WTC11 (cell line): ENCODE results near the gene KAT6B. TPM values are rescaled to one million over a fixed set of nuclear protein-coding genes. Genes with fewer than 3 reads are reported as not detected.

Source experiments
- ATAC-seq: fragments of 200-7000 bp; cut with Tn5 transposase; 2 replicates; pipeline ENCODE4 v1.10.0; 2021; ENCODE audit warnings: mild to moderate bottlenecking, moderate library complexity
- CTCF ChIA-PET: fragments of 300-600 bp; sonication (Branson Sonifier 250); formaldehyde crosslinking; loops from one replicate; lab custom pipeline; 2021; ENCODE audit warnings: antibody characterized with exemption; lab: Charles Lee
- POLR2A ChIA-PET: fragments of 350-600 bp; sonication (Branson Sonifier 250); formaldehyde crosslinking; loops from one replicate; lab custom pipeline; 2021; ENCODE audit warnings: antibody characterized with exemption; lab: Charles Lee
- DNase-seq: peaks from one replicate; pipeline ENCODE4 v3.0.0; 2021; ENCODE audit warnings: low spot score
- H3K27ac Mint-ChIP-seq: 2 replicates; pipeline ENCODE4 v1.8.0; 2021; ENCODE audit warnings: mixed read lengths
- H3K27me3 Mint-ChIP-seq: 2 replicates; pipeline ENCODE4 v1.8.0; 2021; ENCODE audit warnings: low read depth, mild to moderate bottlenecking, moderate library complexity, mixed read lengths
- H3K36me3 Mint-ChIP-seq: 2 replicates; pipeline ENCODE4 v1.8.0; 2021; ENCODE audit warnings: mixed read lengths
- H3K4me1 Mint-ChIP-seq: 2 replicates; pipeline ENCODE4 v1.8.0; 2022; ENCODE audit warnings: mixed read lengths
- H3K4me3 Mint-ChIP-seq: 2 replicates; pipeline ENCODE4 v1.8.0; 2021; ENCODE audit warnings: mild to moderate bottlenecking, moderate library complexity, mixed read lengths
- H3K9me3 Mint-ChIP-seq: 2 replicates; pipeline ENCODE4 v1.8.0; 2021; ENCODE audit warnings: mixed read lengths
- ATF1 ChIP-seq: sonication (generic); formaldehyde crosslinking; IDR thresholded peaks from 2 replicates; pipeline ENCODE4 v1.8.1; 2023; ENCODE audit warnings: mild to moderate bottlenecking, moderate library complexity, missing genetic modification reagents
- EMX1 ChIP-seq: fragments of 250-450 bp; sonication (Bioruptor Pico); IDR thresholded peaks from 2 replicates; pipeline ENCODE4 v1.8.0; 2021; ENCODE audit warnings: mild to moderate bottlenecking
- ESRRA ChIP-seq: sonication (generic); formaldehyde crosslinking; IDR thresholded peaks from 2 replicates; pipeline ENCODE4 v1.8.1; 2022; ENCODE audit warnings: mild to moderate bottlenecking, missing genetic modification reagents, borderline replicate concordance
- FOXJ3 ChIP-seq: sonication (generic); formaldehyde crosslinking; IDR thresholded peaks from 2 replicates; pipeline ENCODE4 v1.9.0; 2021; ENCODE audit warnings: missing genetic modification reagents, mild to moderate bottlenecking, borderline replicate concordance
- MXD4 ChIP-seq: fragments of 250-450 bp; sonication (Bioruptor Pico); IDR thresholded peaks from 2 replicates; pipeline ENCODE4 v1.8.0; 2021; ENCODE audit warnings: mild to moderate bottlenecking, moderate library complexity, borderline replicate concordance
- MYBL2 ChIP-seq: sonication (generic); formaldehyde crosslinking; IDR thresholded peaks from 2 replicates; pipeline ENCODE4 v1.8.1; 2023; ENCODE audit warnings: mild to moderate bottlenecking, moderate library complexity, missing genetic modification reagents
- NFATC4 ChIP-seq: fragments of 250-450 bp; sonication (Bioruptor Pico); IDR thresholded peaks from 2 replicates; pipeline ENCODE4 v1.9.0; 2021; ENCODE audit warnings: mild to moderate bottlenecking
- RORB ChIP-seq: fragments of 250-450 bp; sonication (Bioruptor Pico); IDR thresholded peaks from 2 replicates; pipeline ENCODE4 v1.9.0; 2021; ENCODE audit warnings: mild to moderate bottlenecking
- SMAD3 ChIP-seq: sonication (generic); formaldehyde crosslinking; IDR thresholded peaks from 2 replicates; pipeline ENCODE4 v1.8.0; 2022; ENCODE audit warnings: missing genetic modification reagents, mild to moderate bottlenecking, borderline replicate concordance
- SP1 ChIP-seq: sonication (generic); formaldehyde crosslinking; conservative IDR thresholded peaks from 2 replicates; pipeline ENCODE4 v1.8.1; 2022; ENCODE audit warnings: missing genetic modification reagents
- ZNF317 ChIP-seq: sonication (generic); formaldehyde crosslinking; IDR thresholded peaks from 2 replicates; pipeline ENCODE4 v1.8.1; 2023; ENCODE audit warnings: low read depth, mild to moderate bottlenecking, moderate library complexity, missing genetic modification reagents, borderline replicate concordance
- total RNA-seq: library from RNA; stranded (reverse); gene quantifications from 3 replicates; pipeline ENCODE4 v1.2.3, GENCODE V29; 2021
- TF ChIP-seq, protein P1 (sequence below): sonication (generic); formaldehyde crosslinking; conservative IDR thresholded peaks from 2 replicates; pipeline ENCODE4 v1.8.1; 2023; ENCODE audit warnings: mild to moderate bottlenecking, low read depth, missing genetic modification reagents, moderate library complexity
- TF ChIP-seq, protein P2 (sequence below): sonication (generic); formaldehyde crosslinking; IDR thresholded peaks from 2 replicates; pipeline ENCODE4 v1.8.1; 2022; ENCODE audit warnings: mild to moderate bottlenecking, moderate library complexity, missing genetic modification reagents
- TF ChIP-seq, protein P3 (sequence below): fragments of 250-450 bp; sonication (Bioruptor Pico); conservative IDR thresholded peaks from 2 replicates; pipeline ENCODE4 v1.9.0; 2021; ENCODE audit warnings: mild to moderate bottlenecking
- TF ChIP-seq, protein P4 (sequence below): fragments of 250-450 bp; sonication (Bioruptor Pico); IDR thresholded peaks from 2 replicates; pipeline ENCODE4 v1.9.0; 2021; ENCODE audit warnings: mild to moderate bottlenecking
- TF ChIP-seq, protein P5 (sequence below): sonication (generic); formaldehyde crosslinking; IDR thresholded peaks from 2 replicates; pipeline ENCODE4 v1.8.1; 2022; ENCODE audit warnings: low read depth, mild to moderate bottlenecking, moderate library complexity, missing genetic modification reagents, borderline replicate concordance
- TF ChIP-seq, protein P6 (sequence below): fragments of 250-450 bp; sonication (Bioruptor Pico); IDR thresholded peaks from 2 replicates; pipeline ENCODE4 v1.9.0; 2021; ENCODE audit warnings: mild to moderate bottlenecking
- TF ChIP-seq, protein P7 (sequence below): sonication (generic); formaldehyde crosslinking; IDR thresholded peaks from 2 replicates; pipeline ENCODE4 v1.8.0; 2022; ENCODE audit warnings: mild to moderate bottlenecking, missing genetic modification reagents

Gene KAT6B
- total RNA-seq, 1 experiment from 2014 or later = 18.5 TPM

DNA sequence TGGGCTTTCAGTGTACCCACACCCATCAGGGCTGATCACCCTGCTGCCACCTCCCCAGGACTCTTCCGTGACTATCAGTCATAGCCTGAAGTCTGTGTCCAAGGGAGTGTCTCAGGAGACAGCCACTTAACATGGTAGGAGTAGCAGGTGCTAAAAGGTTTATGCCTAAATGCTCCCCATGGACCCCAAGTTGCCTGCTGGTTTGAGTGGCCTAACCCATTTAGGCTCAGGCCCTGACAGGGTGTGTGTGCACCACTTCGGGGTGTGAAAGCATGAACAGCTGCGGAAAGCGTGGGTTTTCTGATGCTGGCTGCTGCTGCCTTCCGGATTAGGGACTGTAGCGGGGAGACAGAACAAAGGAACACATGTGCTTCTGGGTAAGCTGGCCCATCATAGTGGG, 191.9 kb downstream of the KAT6B start (continued):
- TF ChIP-seq, protein P1, sequence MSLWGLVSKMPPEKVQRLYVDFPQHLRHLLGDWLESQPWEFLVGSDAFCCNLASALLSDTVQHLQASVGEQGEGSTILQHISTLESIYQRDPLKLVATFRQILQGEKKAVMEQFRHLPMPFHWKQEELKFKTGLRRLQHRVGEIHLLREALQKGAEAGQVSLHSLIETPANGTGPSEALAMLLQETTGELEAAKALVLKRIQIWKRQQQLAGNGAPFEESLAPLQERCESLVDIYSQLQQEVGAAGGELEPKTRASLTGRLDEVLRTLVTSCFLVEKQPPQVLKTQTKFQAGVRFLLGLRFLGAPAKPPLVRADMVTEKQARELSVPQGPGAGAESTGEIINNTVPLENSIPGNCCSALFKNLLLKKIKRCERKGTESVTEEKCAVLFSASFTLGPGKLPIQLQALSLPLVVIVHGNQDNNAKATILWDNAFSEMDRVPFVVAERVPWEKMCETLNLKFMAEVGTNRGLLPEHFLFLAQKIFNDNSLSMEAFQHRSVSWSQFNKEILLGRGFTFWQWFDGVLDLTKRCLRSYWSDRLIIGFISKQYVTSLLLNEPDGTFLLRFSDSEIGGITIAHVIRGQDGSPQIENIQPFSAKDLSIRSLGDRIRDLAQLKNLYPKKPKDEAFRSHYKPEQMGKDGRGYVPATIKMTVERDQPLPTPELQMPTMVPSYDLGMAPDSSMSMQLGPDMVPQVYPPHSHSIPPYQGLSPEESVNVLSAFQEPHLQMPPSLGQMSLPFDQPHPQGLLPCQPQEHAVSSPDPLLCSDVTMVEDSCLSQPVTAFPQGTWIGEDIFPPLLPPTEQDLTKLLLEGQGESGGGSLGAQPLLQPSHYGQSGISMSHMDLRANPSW (CRISPR knock-in tag) = no peak
- TF ChIP-seq, protein P2, sequence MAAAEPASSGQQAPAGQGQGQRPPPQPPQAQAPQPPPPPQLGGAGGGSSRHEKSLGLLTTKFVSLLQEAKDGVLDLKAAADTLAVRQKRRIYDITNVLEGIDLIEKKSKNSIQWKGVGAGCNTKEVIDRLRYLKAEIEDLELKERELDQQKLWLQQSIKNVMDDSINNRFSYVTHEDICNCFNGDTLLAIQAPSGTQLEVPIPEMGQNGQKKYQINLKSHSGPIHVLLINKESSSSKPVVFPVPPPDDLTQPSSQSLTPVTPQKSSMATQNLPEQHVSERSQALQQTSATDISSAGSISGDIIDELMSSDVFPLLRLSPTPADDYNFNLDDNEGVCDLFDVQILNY = no peak
- TF ChIP-seq ZNF317 (CRISPR knock-in tag) = no peak
- TF ChIP-seq, protein P3, sequence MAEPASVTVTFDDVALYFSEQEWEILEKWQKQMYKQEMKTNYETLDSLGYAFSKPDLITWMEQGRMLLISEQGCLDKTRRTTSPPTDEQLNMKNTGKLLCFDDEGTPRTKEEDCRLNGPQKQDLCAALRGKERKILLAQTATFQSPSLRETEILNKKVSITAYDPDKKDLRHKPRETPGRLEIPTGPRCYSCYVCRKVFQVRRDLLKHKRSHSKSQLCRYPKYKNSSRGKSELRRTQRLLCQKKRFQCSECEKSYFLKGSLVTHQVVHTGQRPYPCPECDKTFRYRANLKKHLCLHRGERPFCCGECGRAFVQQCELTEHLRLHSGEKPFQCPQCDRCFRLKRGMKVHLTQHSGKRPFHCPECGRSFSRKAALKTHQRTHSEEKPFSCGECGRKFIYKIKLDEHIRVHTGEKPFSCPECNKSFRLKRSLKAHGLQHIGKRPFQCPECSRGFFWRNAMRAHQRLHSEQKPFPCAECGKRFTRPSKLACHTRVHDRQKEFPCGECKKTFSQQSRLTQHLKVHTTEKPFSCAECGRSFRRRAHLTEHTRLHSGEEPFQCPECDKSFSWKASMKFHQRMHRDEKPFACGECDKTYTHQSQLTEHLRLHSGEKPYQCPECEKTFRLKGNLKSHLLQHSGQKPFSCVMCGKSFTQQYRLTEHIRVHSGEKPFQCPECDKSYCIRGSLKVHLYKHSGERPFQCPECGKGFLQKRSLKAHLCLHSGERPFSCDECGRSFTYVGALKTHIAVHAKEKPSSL = no peak
- TF ChIP-seq, protein P4, sequence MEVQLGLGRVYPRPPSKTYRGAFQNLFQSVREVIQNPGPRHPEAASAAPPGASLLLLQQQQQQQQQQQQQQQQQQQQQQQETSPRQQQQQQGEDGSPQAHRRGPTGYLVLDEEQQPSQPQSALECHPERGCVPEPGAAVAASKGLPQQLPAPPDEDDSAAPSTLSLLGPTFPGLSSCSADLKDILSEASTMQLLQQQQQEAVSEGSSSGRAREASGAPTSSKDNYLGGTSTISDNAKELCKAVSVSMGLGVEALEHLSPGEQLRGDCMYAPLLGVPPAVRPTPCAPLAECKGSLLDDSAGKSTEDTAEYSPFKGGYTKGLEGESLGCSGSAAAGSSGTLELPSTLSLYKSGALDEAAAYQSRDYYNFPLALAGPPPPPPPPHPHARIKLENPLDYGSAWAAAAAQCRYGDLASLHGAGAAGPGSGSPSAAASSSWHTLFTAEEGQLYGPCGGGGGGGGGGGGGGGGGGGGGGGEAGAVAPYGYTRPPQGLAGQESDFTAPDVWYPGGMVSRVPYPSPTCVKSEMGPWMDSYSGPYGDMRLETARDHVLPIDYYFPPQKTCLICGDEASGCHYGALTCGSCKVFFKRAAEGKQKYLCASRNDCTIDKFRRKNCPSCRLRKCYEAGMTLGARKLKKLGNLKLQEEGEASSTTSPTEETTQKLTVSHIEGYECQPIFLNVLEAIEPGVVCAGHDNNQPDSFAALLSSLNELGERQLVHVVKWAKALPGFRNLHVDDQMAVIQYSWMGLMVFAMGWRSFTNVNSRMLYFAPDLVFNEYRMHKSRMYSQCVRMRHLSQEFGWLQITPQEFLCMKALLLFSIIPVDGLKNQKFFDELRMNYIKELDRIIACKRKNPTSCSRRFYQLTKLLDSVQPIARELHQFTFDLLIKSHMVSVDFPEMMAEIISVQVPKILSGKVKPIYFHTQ (CRISPR knock-in tag) = no peak
- no peak for TF ChIP-seq SP1
- TF ChIP-seq, protein P5, sequence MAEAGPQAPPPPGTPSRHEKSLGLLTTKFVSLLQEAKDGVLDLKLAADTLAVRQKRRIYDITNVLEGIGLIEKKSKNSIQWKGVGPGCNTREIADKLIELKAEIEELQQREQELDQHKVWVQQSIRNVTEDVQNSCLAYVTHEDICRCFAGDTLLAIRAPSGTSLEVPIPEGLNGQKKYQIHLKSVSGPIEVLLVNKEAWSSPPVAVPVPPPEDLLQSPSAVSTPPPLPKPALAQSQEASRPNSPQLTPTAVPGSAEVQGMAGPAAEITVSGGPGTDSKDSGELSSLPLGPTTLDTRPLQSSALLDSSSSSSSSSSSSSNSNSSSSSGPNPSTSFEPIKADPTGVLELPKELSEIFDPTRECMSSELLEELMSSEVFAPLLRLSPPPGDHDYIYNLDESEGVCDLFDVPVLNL (CRISPR knock-in tag) = no peak
- TF ChIP-seq, protein P6, sequence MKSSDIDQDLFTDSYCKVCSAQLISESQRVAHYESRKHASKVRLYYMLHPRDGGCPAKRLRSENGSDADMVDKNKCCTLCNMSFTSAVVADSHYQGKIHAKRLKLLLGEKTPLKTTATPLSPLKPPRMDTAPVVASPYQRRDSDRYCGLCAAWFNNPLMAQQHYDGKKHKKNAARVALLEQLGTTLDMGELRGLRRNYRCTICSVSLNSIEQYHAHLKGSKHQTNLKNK (CRISPR knock-in tag) = no peak
- TF ChIP-seq EMX1 (CRISPR knock-in tag) = no peak
- TF ChIP-seq MYBL2 = no peak
- TF ChIP-seq RORB (CRISPR knock-in tag) = no peak
- TF ChIP-seq NFATC4 = no peak
- TF ChIP-seq, all 79 proteins: peak for 0

DNA sequence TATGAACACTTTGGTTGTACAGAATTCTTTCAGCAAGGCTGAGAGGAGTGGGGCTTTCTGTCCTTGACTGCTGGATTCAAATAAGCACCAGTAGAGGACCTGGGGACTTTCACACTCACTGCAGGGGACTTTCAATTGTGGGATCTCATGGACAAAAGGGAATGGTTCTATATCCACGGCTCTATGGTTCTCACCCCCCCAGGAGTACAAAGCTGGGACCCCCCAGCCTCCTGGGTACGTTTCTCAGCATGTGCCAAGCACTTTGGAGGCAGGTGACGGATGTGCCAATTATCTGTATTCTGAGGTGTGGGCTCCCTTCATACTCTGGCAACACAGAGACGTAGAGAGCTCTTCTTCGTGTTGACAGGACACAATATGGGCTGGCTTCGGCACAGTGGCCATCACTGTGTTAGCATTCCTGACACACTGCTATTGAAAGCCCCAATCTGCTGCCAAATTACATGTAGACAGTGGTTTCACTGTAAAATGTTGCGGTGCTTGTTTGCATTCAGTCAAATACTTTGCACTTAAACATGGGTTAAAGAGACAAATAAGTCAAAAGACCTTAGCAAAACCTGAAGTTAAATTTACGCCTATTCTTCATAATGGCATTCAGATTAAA, 192.4 kb downstream of the KAT6B start:
- POLR2A ChIA-PET = no interaction called here
- H3K27ac Mint-ChIP-seq = peak overlapping the region; percentile 15
- H3K36me3 Mint-ChIP-seq = peaks cover 7% of the 10 kb centered on the region; the same call in 1 of the 2 replicates
- H3K9me3 Mint-ChIP-seq = no peaks in the 10 kb centered on the region
- H3K4me3 Mint-ChIP-seq = no peak overlapping the region
- peaks cover 19% of the 10 kb centered on the region for H3K4me1 Mint-ChIP-seq
- ATAC-seq (peak; percentile 22; the same call in 1 of the 2 replicates), DNase-seq (no peak)
- H3K27me3 Mint-ChIP-seq = no peaks in the 10 kb centered on the region
- CTCF ChIA-PET = interaction anchor here (0.7 to 1.3 kb wide), 7 partner anchors 217 to 812 kb away, joined by 3 to 14 read pairs (median 3); partner anchors contain the start of gene COMTD1
- TF ChIP-seq ESRRA (CRISPR knock-in tag) = no peak
- TF ChIP-seq, protein P2 = no peak
- TF ChIP-seq, protein P7, sequence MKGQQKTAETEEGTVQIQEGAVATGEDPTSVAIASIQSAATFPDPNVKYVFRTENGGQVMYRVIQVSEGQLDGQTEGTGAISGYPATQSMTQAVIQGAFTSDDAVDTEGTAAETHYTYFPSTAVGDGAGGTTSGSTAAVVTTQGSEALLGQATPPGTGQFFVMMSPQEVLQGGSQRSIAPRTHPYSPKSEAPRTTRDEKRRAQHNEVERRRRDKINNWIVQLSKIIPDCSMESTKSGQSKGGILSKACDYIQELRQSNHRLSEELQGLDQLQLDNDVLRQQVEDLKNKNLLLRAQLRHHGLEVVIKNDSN (CRISPR knock-in tag) = no peak
- no peak for TF ChIP-seq SMAD3 (CRISPR knock-in tag)
- TF ChIP-seq FOXJ3 (CRISPR knock-in tag) = no peak
- TF ChIP-seq ATF1 (CRISPR knock-in tag) = no peak
- TF ChIP-seq, protein P1 (CRISPR knock-in tag) = no peak
- TF ChIP-seq, protein P5 (CRISPR knock-in tag) = no peak
- no peak for TF ChIP-seq ZNF317 (CRISPR knock-in tag)
- no peak for TF ChIP-seq MXD4
